ENCODE measurements around the gene PSEN2.
"Not testable (repeated sequence)": the region's sequence is repeated elsewhere in the genome, so short reads cannot be mapped to it uniquely, and the experiment has no call there.

Gene PSEN2

GRCh38 chr1:226901421-226901820, 31.0 kb downstream of the PSEN2 start:
- no peak overlapping the region for H3K4me3 ChIP-seq (ENCODE audit: low read length)
- no peak for DNase-seq (ENCODE audit: low read depth, low spot score)

- H3K4me3 ChIP-seq (ENCODE audit: low read length): no peak overlapping the region
- DNase-seq (ENCODE audit: low read depth, low spot score): no peak
Measured at GRCh38 chr1:226902601-226903000, 32.2 kb downstream of the PSEN2 start.

DNA sequence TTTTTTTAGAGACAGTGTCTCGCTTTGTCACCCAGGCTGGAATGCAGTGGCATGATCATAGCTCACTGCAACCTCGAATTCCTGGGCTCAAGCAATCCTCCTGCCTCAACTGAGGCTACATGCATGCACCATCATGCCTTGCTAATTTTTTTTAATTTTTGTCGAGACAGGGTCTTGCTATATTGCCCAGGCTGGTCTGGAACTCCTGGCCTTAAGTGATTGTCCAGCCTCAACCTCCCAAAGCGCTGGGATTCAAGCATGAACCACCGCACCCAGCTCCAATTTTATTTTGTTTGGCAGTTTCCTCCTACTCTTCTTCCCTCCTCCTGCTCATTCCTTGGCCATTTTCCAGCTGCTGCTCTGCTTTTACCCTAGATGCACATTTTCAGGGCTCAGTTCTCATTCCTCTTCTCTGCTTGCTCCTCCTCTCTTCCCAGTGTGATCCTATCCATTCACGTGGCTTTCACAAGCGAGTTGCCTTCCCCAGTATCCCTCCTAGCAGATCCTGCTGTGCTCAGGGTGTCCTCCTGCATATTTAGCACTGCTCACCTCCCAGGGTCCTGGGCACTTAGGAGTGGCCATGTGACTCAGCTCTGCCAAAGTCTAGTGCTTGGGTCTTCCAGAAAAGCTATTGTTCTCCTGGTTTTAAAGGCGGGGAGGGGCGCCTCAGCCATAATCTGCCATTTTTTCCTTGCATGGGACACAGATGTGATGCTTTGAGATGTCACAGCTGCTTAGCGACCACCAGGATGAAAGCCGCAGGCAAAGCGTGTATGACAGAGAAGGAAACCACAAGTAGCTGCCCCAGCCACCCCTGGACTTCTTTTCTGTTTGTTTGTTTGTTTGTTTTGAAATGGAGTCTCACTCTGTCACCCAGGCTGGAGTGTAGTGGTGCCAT, 33.7 kb downstream of the PSEN2 start:
- no peak overlapping the region for H3K4me3 ChIP-seq (ENCODE audit: low read length)
- DNase-seq (ENCODE audit: low read depth, low spot score): no peak

DNA sequence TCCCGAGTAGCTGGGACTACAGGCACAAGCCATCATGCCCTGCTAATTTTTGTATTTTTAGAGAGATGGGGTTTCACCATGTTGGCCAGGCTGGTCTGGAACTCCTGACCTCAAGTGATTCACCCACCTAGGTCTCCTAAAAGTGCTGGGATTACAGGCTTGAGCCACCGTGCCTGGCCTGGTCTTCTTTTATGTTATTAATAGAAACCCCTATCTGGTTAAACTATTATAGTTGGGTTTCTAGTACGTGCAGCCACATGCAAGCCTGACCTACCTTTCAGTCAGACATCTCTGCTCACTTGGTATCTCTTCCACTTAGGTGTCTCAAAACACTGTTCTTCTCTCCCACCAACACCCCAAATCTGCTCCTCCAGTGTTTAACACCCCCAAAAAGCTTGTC, 34.4 kb downstream of the PSEN2 start:
- no peak for DNase-seq (ENCODE audit: low read depth, low spot score)
- H3K4me3 ChIP-seq (ENCODE audit: low read length): no peak overlapping the region

- DNase-seq (ENCODE audit: low read depth, low spot score): no peak
- H3K4me3 ChIP-seq (ENCODE audit: low read length): no peak overlapping the region
Measured at GRCh38 chr1:226908419-226908818, 38.0 kb downstream of the PSEN2 start.

- H3K4me3 ChIP-seq (ENCODE audit: low read length): no peak overlapping the region
- no peak for DNase-seq (ENCODE audit: low read depth, low spot score)
Measured at GRCh38 chr1:226908913-226909312, 38.5 kb downstream of the PSEN2 start.

GRCh38 chr1:226912587-226913176, 42.3 kb downstream of the PSEN2 start:
- DNase-seq (ENCODE audit: low read depth, low spot score): no peak
- no peak overlapping the region for H3K4me3 ChIP-seq (ENCODE audit: low read length)

DNA sequence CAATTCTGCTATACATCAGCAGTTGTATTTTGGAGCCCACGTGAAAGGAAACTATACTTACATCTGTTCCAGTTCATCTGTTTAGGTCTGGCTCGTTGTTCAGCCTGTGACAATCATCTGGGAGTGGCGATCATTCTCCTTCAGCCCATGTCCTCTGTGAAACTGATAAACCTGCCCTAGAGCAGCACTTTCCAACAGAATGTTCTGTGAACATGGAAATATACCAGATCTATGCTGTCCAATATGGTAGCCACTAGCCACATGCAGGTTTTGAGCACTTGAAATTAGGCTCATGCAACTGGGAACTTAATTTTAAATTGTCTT, 45.2 kb downstream of the PSEN2 start:
- H3K4me3 ChIP-seq (ENCODE audit: low read length): no peak overlapping the region
- no peak for DNase-seq (ENCODE audit: low read depth, low spot score)

GRCh38 chr1:226916497-226916896, 46.1 kb downstream of the PSEN2 start:
- H3K4me3 ChIP-seq (ENCODE audit: low read length): no peak overlapping the region
- no peak for DNase-seq (ENCODE audit: low read depth, low spot score)

GRCh38 chr1:226919587-226919986, 49.2 kb downstream of the PSEN2 start:
- no peak overlapping the region for H3K4me3 ChIP-seq (ENCODE audit: low read length)
- DNase-seq (ENCODE audit: low read depth, low spot score): no peak

DNA sequence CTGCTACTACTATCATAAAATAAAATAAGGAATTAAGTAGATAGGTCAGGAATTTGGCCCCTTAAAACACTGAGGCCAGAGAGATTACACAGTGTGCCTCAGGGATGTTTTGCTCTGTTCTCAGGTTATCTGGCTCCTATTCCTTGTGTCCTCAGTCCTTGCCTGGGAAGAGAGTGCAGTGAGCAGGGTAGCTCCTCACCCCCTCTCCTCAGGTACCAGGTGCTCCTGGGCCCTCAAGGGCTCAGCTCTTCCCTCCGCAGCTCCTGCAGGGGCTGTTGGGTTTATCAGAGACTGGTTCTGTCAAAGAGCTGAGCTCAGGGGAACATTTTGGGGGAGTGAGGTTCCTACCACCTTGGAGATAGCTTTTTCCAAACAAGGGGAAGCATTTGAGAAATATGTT, 49.6 kb downstream of the PSEN2 start:
- no peak overlapping the region for H3K4me3 ChIP-seq (ENCODE audit: low read length)
- DNase-seq (ENCODE audit: low read depth, low spot score): no peak

DNA sequence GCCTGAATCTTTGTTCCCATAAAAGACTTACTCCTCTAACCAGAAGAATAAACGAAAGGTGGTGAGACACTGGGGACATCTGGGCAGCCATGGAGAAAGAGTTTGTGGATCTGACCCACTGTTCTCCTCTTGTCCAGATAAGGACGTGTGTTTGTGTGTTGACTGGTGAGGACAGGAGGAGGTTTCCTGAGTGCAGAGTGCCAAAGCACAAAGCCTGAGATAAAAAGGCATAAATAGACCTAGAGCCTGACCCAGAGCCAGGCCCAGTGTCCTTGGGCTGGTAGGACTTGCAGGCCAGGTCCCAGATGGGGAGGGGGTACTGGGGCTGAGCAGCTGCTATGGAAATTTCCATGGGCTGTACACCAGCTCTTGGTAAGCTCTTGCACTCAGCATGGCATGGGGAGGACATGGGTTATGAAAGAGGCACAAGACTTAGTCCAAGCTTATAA, 50.1 kb downstream of the PSEN2 start:
- no peak overlapping the region for H3K4me3 ChIP-seq (ENCODE audit: low read length)
- no peak for DNase-seq (ENCODE audit: low read depth, low spot score)

DNA sequence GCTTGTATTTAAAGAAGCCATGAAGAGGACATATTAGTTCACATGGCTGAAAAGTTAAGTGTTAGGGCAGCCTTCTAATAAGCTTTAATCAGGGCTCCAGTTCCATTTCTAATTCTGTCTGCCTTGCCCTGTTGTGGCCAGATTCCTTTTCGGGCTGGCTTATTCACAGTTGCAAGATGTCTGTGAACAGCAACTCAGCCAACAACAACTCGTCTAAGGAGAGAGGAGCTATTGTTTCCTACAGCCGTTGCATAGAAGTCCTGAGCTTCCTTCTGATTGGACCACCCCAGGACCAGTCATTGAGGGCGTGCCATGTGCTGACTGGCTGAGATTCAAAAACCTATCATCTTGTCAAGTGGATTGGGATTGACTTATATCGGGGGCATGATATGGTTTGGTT, 51.1 kb downstream of the PSEN2 start:
- DNase-seq (ENCODE audit: low read depth, low spot score): no peak
- no peak overlapping the region for H3K4me3 ChIP-seq (ENCODE audit: low read length)

DNA sequence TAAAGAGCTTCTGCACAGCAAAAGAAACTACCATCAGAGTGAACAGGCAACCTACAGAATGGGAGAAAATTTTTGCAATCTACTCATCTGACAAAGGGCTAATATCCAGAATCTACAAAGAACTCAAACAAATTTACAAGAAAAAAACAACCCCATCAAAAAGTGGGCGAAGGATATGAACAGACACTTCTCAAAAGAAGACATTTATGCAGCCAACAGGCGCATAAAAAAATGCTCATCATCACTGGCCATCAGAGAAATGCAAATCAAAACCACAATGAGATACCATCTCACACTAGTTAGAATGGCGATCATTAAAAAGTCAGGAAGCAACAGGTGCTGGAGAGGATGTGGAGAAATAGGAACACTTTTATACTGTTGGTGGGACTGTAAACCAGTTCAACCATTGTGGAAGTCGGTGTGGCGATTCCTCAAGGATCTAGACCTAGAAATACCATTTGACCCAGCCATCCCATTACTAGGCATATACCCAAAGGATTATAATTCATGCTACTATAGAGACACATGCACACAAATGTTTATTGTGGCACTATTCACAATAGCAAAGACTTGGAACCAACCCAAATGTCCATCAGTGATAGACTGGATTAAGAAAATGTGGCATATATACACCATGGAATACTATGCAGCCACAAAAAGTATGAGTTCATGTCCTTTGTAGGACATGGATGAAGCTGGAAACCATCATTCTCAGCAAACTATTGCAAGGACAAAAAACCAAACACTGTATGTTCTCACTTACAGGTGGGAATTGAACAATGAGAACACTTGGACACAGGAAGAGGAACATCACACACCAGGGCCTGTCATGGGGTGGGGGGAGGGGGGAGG, 59.1 kb downstream of the PSEN2 start:
- H3K4me3 ChIP-seq (ENCODE audit: low read length): not testable (repeated sequence)

GRCh38 chr1:226934483-226935237, 64.2 kb downstream of the PSEN2 start:
- no peak overlapping the region for H3K4me3 ChIP-seq (ENCODE audit: low read length)
- no peak for DNase-seq (ENCODE audit: low read depth, low spot score)

More for the DNA sequence above, 59.1 kb downstream of the PSEN2 start:
- DNase-seq (ENCODE audit: low read depth, low spot score): not testable (repeated sequence)

- no peak for DNase-seq (ENCODE audit: low read depth, low spot score)
- H3K4me3 ChIP-seq (ENCODE audit: low read length): no peak overlapping the region
Measured at GRCh38 chr1:226937940-226938725, 67.7 kb downstream of the PSEN2 start.

DNA sequence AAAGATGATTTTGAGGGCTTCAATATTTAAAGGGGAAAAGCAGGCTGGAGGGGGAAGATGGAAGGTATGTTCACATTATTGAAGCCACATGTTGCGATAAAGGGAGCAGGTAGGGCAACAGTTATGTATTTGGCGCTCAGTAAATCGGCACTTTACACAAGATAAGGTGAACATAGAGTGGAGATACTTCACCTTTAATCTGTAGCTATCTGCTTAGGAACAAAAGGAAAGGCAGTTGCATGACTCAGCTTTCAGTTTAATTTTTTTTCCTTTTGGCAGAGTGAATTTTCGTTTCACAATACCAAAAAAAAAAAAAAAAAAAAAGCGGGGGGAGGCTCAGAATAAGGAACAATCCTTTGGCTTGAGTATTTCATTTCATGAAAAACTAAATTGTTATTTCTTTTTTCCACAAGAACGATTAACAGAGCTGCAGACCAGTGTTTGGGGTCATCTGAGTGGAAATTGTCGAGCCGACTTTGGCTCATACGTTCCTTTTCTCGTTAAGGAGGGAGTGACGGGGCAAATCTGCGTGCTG, 68.6 kb downstream of the PSEN2 start:
- DNase-seq (ENCODE audit: low read depth, low spot score): peak; percentile 21

DNA sequence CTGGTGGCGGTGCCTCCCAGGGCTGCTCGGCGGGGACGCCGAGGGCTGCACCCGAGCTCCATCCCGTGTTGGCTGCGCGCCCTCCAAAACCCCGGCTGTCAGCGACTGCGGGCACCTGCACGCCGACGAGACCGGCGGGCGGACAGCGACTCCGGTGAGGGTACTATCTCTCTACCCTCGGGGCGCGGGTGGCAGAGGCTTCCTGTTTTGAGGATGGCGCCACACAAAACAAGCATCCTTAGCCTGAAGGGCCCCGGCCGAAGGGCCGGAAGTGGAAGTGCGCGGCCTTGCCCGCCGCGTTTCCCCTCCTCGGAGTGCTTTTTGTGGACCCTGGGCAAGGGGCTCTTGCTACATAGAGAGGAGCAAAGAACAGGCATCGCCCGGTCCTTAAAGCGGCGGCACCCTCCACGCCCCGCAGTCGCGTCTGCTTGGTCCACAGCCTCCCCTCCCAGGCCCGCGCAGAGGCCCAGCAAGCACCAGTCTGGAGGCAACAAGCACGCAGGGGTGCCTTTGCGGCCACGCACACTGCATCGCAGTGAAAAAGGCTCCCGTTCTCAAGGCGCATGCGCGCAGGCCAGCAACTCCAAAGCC, 69.1 kb downstream of the PSEN2 start:
- DNase-seq (ENCODE audit: low read depth, low spot score): no peak
- peak overlapping the region; percentile 73 for H3K4me3 ChIP-seq (ENCODE audit: low read length)

More for the DNA sequence above, 68.6 kb downstream of the PSEN2 start:
- peak overlapping the region; percentile 73 for H3K4me3 ChIP-seq (ENCODE audit: low read length)
